ENCODE results near the gene SNTG2. TPM values are rescaled to one million over a fixed set of nuclear protein-coding genes. Genes with fewer than 3 reads are reported as not detected.

Gene SNTG2
- total and polyA plus RNA-seq, 4 donors: not detected

DNA sequence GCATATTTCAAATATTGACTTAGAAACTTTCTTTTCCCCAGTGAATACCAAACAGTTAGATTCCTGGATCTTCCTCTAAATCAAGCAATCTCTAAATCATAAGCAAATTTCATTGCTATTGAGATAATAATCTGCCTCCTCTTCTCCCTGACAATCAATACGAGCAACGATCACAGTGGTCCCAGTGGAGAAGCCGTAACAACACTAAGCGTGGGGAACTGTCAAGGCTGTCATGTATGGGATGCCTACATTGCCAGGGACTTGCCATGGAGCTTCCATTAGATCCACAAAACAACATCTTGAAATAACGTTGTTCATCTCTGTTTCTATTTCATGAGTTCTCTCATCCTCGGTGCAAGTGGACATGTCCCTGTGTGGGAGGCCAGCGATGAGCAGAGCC lies 61.3 kb downstream of the SNTG2 start:
- TF ChIP-seq, protein P1, sequence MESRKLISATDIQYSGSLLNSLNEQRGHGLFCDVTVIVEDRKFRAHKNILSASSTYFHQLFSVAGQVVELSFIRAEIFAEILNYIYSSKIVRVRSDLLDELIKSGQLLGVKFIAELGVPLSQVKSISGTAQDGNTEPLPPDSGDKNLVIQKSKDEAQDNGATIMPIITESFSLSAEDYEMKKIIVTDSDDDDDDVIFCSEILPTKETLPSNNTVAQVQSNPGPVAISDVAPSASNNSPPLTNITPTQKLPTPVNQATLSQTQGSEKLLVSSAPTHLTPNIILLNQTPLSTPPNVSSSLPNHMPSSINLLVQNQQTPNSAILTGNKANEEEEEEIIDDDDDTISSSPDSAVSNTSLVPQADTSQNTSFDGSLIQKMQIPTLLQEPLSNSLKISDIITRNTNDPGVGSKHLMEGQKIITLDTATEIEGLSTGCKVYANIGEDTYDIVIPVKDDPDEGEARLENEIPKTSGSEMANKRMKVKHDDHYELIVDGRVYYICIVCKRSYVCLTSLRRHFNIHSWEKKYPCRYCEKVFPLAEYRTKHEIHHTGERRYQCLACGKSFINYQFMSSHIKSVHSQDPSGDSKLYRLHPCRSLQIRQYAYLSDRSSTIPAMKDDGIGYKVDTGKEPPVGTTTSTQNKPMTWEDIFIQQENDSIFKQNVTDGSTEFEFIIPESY (IDR thresholded peaks at IDR 0.05): no peak
- TF ChIP-seq, protein P2, sequence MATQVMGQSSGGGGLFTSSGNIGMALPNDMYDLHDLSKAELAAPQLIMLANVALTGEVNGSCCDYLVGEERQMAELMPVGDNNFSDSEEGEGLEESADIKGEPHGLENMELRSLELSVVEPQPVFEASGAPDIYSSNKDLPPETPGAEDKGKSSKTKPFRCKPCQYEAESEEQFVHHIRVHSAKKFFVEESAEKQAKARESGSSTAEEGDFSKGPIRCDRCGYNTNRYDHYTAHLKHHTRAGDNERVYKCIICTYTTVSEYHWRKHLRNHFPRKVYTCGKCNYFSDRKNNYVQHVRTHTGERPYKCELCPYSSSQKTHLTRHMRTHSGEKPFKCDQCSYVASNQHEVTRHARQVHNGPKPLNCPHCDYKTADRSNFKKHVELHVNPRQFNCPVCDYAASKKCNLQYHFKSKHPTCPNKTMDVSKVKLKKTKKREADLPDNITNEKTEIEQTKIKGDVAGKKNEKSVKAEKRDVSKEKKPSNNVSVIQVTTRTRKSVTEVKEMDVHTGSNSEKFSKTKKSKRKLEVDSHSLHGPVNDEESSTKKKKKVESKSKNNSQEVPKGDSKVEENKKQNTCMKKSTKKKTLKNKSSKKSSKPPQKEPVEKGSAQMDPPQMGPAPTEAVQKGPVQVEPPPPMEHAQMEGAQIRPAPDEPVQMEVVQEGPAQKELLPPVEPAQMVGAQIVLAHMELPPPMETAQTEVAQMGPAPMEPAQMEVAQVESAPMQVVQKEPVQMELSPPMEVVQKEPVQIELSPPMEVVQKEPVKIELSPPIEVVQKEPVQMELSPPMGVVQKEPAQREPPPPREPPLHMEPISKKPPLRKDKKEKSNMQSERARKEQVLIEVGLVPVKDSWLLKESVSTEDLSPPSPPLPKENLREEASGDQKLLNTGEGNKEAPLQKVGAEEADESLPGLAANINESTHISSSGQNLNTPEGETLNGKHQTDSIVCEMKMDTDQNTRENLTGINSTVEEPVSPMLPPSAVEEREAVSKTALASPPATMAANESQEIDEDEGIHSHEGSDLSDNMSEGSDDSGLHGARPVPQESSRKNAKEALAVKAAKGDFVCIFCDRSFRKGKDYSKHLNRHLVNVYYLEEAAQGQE (IDR thresholded peaks at IDR 0.05): no peak
- TF ChIP-seq RXRA (IDR thresholded peaks at IDR 0.05): no peak
- TF ChIP-seq, protein P3, sequence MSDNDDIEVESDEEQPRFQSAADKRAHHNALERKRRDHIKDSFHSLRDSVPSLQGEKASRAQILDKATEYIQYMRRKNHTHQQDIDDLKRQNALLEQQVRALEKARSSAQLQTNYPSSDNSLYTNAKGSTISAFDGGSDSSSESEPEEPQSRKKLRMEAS (IDR thresholded peaks at IDR 0.05): no peak
- TF ChIP-seq RAD21 (IDR thresholded peaks at IDR 0.05): no peak
- TF ChIP-seq HNF4G (IDR thresholded peaks at IDR 0.05): no peak
- TF ChIP-seq, protein P4, sequence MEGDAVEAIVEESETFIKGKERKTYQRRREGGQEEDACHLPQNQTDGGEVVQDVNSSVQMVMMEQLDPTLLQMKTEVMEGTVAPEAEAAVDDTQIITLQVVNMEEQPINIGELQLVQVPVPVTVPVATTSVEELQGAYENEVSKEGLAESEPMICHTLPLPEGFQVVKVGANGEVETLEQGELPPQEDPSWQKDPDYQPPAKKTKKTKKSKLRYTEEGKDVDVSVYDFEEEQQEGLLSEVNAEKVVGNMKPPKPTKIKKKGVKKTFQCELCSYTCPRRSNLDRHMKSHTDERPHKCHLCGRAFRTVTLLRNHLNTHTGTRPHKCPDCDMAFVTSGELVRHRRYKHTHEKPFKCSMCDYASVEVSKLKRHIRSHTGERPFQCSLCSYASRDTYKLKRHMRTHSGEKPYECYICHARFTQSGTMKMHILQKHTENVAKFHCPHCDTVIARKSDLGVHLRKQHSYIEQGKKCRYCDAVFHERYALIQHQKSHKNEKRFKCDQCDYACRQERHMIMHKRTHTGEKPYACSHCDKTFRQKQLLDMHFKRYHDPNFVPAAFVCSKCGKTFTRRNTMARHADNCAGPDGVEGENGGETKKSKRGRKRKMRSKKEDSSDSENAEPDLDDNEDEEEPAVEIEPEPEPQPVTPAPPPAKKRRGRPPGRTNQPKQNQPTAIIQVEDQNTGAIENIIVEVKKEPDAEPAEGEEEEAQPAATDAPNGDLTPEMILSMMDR (IDR thresholded peaks at IDR 0.05; ENCODE audit: low read depth, low read length, missing input control): no peak
- TF ChIP-seq HNF4A (conservative IDR thresholded peaks at IDR 0.05): no peak
- TF ChIP-seq NR2F2 (IDR thresholded peaks at IDR 0.05): no peak
- TF ChIP-seq FOXA1 (IDR thresholded peaks at IDR 0.05): no peak
- TF ChIP-seq JUND (IDR thresholded peaks at IDR 0.05): no peak
- Histone ChIP-seq H3K4me1 (ENCODE audit: control insufficient read depth in 4 of 4, insufficient read depth in 4 of 4, low read length in 3 of 4) (no peaks in the 10 kb centered on the region), H3K9me3 (ENCODE audit: control insufficient read depth in 4 of 4, low read length in 3 of 4) (no peaks in the 10 kb centered on the region), H3K9ac (ENCODE audit: low read depth in 1 of 2, low read length in 2 of 2) (no peak overlapping the region), H3K27me3 (ENCODE audit: control insufficient read depth in 4 of 4, insufficient read depth in 4 of 4, low read length in 3 of 4) (peaks cover 0 to 3% (median 0%) of the 10 kb centered on the region in 4 donors), H3K4me3 (ENCODE audit: low read depth in 1 of 3, low read length in 3 of 3) (no peak overlapping the region), H3K27ac (ENCODE audit: low read depth in 1 of 2, low read length in 2 of 2) (no peak overlapping the region), H3K36me3 (ENCODE audit: control insufficient read depth in 4 of 4, insufficient read depth in 3 of 4, low read depth in 1 of 4, low read length in 3 of 4) (no peaks in the 10 kb centered on the region)
- no peak for DNase-seq (ENCODE audit: low spot score)
- 85% methylated on average over 7 of the region's 7 CpGs for WGBS

DNA sequence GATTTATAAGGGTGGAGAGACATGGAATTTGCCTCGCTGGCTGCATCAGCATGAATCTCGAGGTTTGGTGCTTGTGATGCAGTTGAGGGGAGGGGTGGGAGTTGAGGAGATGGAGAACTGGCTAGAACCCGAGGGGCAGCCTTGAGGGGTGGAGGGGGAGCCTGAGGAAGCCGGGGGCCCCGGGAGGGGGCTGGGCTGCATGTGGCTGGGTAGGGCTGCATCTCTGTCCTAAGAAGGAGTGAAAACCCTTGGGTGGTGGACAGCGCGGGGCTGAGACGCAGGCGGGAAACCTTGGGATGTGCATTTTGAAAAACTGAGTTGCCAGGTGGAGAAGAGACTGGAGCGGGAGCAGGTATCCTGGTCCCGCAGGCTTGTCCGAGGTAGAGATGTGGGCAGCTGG lies 64.2 kb downstream of the SNTG2 start:
- Histone ChIP-seq H3K9me3 (ENCODE audit: control insufficient read depth in 4 of 4, low read length in 3 of 4) (no peaks in the 10 kb centered on the region), H3K27ac (ENCODE audit: low read depth in 1 of 2, low read length in 2 of 2) (no peak overlapping the region), H3K9ac (ENCODE audit: low read depth in 1 of 2, low read length in 2 of 2) (no peak overlapping the region), H3K27me3 (ENCODE audit: control insufficient read depth in 4 of 4, insufficient read depth in 4 of 4, low read length in 3 of 4) (peaks cover 0 to 3% (median 0%) of the 10 kb centered on the region in 4 donors), H3K4me3 (ENCODE audit: low read depth in 1 of 3, low read length in 3 of 3) (no peak overlapping the region), H3K36me3 (ENCODE audit: control insufficient read depth in 4 of 4, insufficient read depth in 3 of 4, low read depth in 1 of 4, low read length in 3 of 4) (no peaks in the 10 kb centered on the region), H3K4me1 (ENCODE audit: control insufficient read depth in 4 of 4, insufficient read depth in 4 of 4, low read length in 3 of 4) (no peaks in the 10 kb centered on the region)
- DNase-seq (ENCODE audit: low spot score): no peak
- 72% methylated on average over 12 of the region's 12 CpGs for WGBS
- TF ChIP-seq HNF4A (conservative IDR thresholded peaks at IDR 0.05) (no peak), HNF4G (IDR thresholded peaks at IDR 0.05) (no peak), RXRA (IDR thresholded peaks at IDR 0.05) (no peak), TAF1 (conservative IDR thresholded peaks at IDR 0.05) (no peak), GABPA (IDR thresholded peaks at IDR 0.05 in 1 of 2, conservative IDR thresholded peaks at IDR 0.05 in 1 of 2) (no peak), EGR1 (IDR thresholded peaks at IDR 0.05; ENCODE audit: low read depth in 2 of 2) (no peak), FOXA1 (IDR thresholded peaks at IDR 0.05) (no peak), JUND (IDR thresholded peaks at IDR 0.05) (no peak), NR2F2 (IDR thresholded peaks at IDR 0.05) (no peak), YY1 (IDR thresholded peaks at IDR 0.05) (no peak)
- TF ChIP-seq, protein P3 (IDR thresholded peaks at IDR 0.05): no peak
- TF ChIP-seq, protein P4 (IDR thresholded peaks at IDR 0.05; ENCODE audit: low read depth, low read length, missing input control): no peak
- TF ChIP-seq, protein P2 (IDR thresholded peaks at IDR 0.05): no peak
